Upper lobe of right lung (tissue), 1 donor: Measurements from ENCODE around the gene TCF15. TPM values are rescaled to one million over a fixed set of nuclear protein-coding genes. Genes with fewer than 3 reads are reported as not detected.
"Not testable (repeated sequence)": the region's sequence is repeated elsewhere in the genome, so short reads cannot be mapped to it uniquely, and the experiment has no call there.

Experiments used
- ATAC-seq: fragments of 200-7000 bp; cut with Tn5 transposase; one replicate; pipeline ENCODE4 v1.9.1; 2020; ENCODE audit warnings: mild to moderate bottlenecking, moderate library complexity
- DNase-seq: peaks from one replicate; pipeline ENCODE4 v3.0.0-alpha.2; 2020
- H3K27ac ChIP-seq: fragments of 200-600 bp; one replicate; pipeline ENCODE4 v1.8.0; 2022
- H3K27me3 ChIP-seq: fragments of 200-600 bp; one replicate; pipeline ENCODE4 v1.8.0; 2022; ENCODE audit warnings: mild to moderate bottlenecking
- H3K36me3 ChIP-seq: fragments of 200-600 bp; one replicate; pipeline ENCODE4 v1.8.0; 2022
- H3K4me1 ChIP-seq: fragments of 200-600 bp; one replicate; pipeline ENCODE4 v1.8.0; 2022
- H3K4me3 ChIP-seq: fragments of 200-600 bp; one replicate; pipeline ENCODE4 v1.8.0; 2022; ENCODE audit warnings: mild to moderate bottlenecking
- H3K9me3 ChIP-seq: fragments of 200-600 bp; one replicate; pipeline ENCODE4 v1.8.0; 2022
- CTCF ChIP-seq: fragments of 200-600 bp; IDR thresholded peaks from one replicate; pipeline ENCODE4 v1.8.0; 2022; ENCODE audit warnings: antibody characterized with exemption
- intact Hi-C: fragments of 100-400 bp; cut with DNase I; formaldehyde crosslinking; loops from one replicate; pipeline ENCODE4 v1.11.0; 2022
- total RNA-seq: library from RNA; stranded (reverse); fragmentation: NEBNext Ultra II Directional; extraction: Animal tissue kit (Norgen Biotek cat#: 25700); gene quantifications from one replicate; pipeline ENCODE4 v1.2.1, GENCODE V29; 2021
- donor health status: DM: no; HTN: yes; CAD: no; lungs with severe emphysema.

Gene TCF15
- total RNA-seq, 1 donor from 2014 or later = 0.43 TPM

- DNase-seq (no peak), ATAC-seq (no peak)
- Histone ChIP-seq H3K27ac (no peak overlapping the region), H3K4me1 (peaks cover 8% of the 10 kb centered on the region), H3K4me3 (no peak overlapping the region), H3K9me3 (no peaks in the 10 kb centered on the region), H3K36me3 (peaks cover 26% of the 10 kb centered on the region), H3K27me3 (no peaks in the 10 kb centered on the region)
- no peak for TF ChIP-seq CTCF
- intact Hi-C loops = loop anchor here (5.0 kb wide), 1 partner anchor 83 kb away; no protein-coding TSS in a partner anchor
Observed at GRCh38 chr20:644692-645317, 34.7 kb upstream of the TCF15 start.

GRCh38 chr20:642398-643174 lies 32.5 kb upstream of the TCF15 start:
- ATAC-seq (peak; percentile 8), DNase-seq (no peak)
- Histone ChIP-seq H3K4me3 (peak overlapping the region; percentile 40), H3K4me1 (peaks cover 8% of the 10 kb centered on the region), H3K36me3 (peaks cover 8% of the 10 kb centered on the region), H3K27ac (no peak overlapping the region), H3K9me3 (no peaks in the 10 kb centered on the region), H3K27me3 (no peaks in the 10 kb centered on the region)
- TF ChIP-seq CTCF = no peak
- intact Hi-C loops = no loop called here

- H3K4me1 ChIP-seq, H3K9me3 ChIP-seq, H3K36me3 ChIP-seq, DNase-seq, H3K27me3 ChIP-seq, intact Hi-C loops, ATAC-seq, H3K27ac ChIP-seq, H3K4me3 ChIP-seq: not testable (repeated sequence)
Observed at GRCh38 chr20:642013-642397, 31.9 kb upstream of the TCF15 start.

- H3K27ac ChIP-seq = no peak overlapping the region
- intact Hi-C loops = no loop called here
- no peak for DNase-seq
Observed at GRCh38 chr20:641516-641875, 31.4 kb upstream of the TCF15 start.

GRCh38 chr20:640674-641515 lies 30.8 kb upstream of the TCF15 start:
- ATAC-seq (no peak), DNase-seq (peak; percentile 31)
- Histone ChIP-seq H3K9me3 (no peaks in the 10 kb centered on the region), H3K36me3 (no peaks in the 10 kb centered on the region), H3K4me1 (peaks cover 4% of the 10 kb centered on the region), H3K27ac (no peak overlapping the region), H3K4me3 (no peak overlapping the region), H3K27me3 (no peaks in the 10 kb centered on the region)
- intact Hi-C loops = no loop called here
- TF ChIP-seq CTCF = no peak

More at GRCh38 chr20:641516-641875, 31.4 kb upstream of the TCF15 start:
- no peak overlapping the region for H3K4me3 ChIP-seq
- ATAC-seq = no peak
- H3K4me1 ChIP-seq = peaks cover 8% of the 10 kb centered on the region
- no peaks in the 10 kb centered on the region for H3K9me3 ChIP-seq
- no peaks in the 10 kb centered on the region for H3K27me3 ChIP-seq
- TF ChIP-seq CTCF = no peak
- no peaks in the 10 kb centered on the region for H3K36me3 ChIP-seq

GRCh38 chr20:638579-638978 lies 28.5 kb upstream of the TCF15 start:
- intact Hi-C loops = no loop called here
- H3K27me3 ChIP-seq = no peaks in the 10 kb centered on the region
- no peak overlapping the region for H3K27ac ChIP-seq
- ATAC-seq (no peak), DNase-seq (peak; percentile 7)
- TF ChIP-seq CTCF = no peak
- no peak overlapping the region for H3K4me3 ChIP-seq
- no peaks in the 10 kb centered on the region for H3K9me3 ChIP-seq
- no peaks in the 10 kb centered on the region for H3K4me1 ChIP-seq
- no peaks in the 10 kb centered on the region for H3K36me3 ChIP-seq
